Stomach smooth muscle (tissue), 2 donors: ENCODE data around the gene NHSL1.
A peak's percentile ranks its signal among the peaks of the same experiment; 100 is the strongest.

Experiments
- H3K27ac ChIP-seq: one replicate; pipeline ENCODE4 v1.7.0; 2013; ENCODE audit warnings: mild to moderate bottlenecking, low read length, inconsistent platforms
- H3K27me3 ChIP-seq, 2 donors: one replicate each; pipeline ENCODE4 v1.7.0; 2013; ENCODE audit warnings: low read length in 2 of 2; ENCODE audit not compliant: insufficient read depth in 2 of 2, control insufficient read depth in 1 of 2
- H3K36me3 ChIP-seq, 2 donors: one replicate each; pipeline ENCODE4 v1.7.0; 2013; ENCODE audit warnings: low read length in 2 of 2; ENCODE audit not compliant: control insufficient read depth in 2 of 2, insufficient read depth in 2 of 2
- H3K4me1 ChIP-seq: one replicate; pipeline ENCODE4 v1.7.0; 2013; ENCODE audit warnings: low read length; ENCODE audit not compliant: control insufficient read depth, insufficient read depth
- H3K4me3 ChIP-seq, 2 donors: one replicate each; pipeline ENCODE4 v1.7.0; 2013; ENCODE audit warnings: low read length in 2 of 2
- H3K9ac ChIP-seq, 2 donors: one replicate each; pipeline ENCODE4 v1.7.0; 2013; ENCODE audit warnings: low read length in 2 of 2, mild to moderate bottlenecking in 1 of 2
- H3K9me3 ChIP-seq, 2 donors: one replicate each; pipeline ENCODE4 v1.7.0; 2013; ENCODE audit warnings: low read length in 2 of 2; ENCODE audit not compliant: control insufficient read depth in 2 of 2
- donor health status: healthy.
- donor health status: Pancreatic carcinoma.

NHSL1 gene

DNA sequence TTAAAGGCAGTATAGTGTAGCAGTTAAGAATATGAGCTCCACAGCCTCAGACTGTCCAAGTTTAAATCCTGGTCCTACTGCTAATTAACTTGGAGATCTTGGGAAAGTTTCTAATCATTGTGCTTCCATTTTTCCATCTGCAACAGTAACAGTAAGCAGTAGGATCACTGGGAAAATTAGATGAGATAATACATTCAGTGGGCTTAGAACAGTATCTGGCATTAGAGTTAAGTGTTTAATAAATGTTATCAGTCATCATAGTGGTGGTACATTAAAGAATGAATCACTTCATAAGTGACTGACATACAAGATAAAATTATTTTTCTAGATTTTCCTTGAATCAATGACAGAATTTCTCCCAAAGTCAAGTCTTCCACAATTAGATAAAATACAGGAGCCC, 5.0 kb downstream of the NHSL1 start:
- Histone ChIP-seq H3K36me3 (no peaks in the 10 kb centered on the region), H3K9me3 (no peaks in the 10 kb centered on the region), H3K27me3 (no peaks in the 10 kb centered on the region), H3K27ac (no peak overlapping the region), H3K9ac (no peak overlapping the region), H3K4me1 (peaks cover 6% of the 10 kb centered on the region), H3K4me3 (no peak overlapping the region)

DNA sequence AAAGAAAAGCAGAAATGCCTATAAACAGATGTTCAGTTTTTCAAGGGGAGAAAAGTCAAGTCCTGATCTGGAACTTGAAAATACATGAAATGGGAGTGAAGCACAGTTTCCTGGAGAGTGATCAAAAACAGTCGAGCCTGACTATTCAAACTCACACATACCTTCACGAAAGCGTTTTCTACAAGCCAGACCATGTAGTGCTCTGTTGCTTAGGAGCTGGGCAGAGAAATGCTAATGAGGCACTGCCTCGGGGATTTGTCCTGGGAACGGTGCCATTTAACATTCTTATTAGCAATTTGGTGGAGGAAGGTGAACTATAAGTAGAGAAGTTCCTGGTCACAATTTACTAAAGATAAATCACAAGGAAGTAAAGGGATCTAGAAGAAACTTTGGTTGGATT, 5.9 kb downstream of the NHSL1 start:
- no peaks in the 10 kb centered on the region for H3K27me3 ChIP-seq
- H3K36me3 ChIP-seq: no peaks in the 10 kb centered on the region
- peak overlapping the region; percentile 3 to 30 for H3K4me3 ChIP-seq
- peaks cover 6% of the 10 kb centered on the region for H3K4me1 ChIP-seq
- H3K9ac ChIP-seq: peak overlapping the region in 1 of 2 donors; percentile 6
- H3K27ac ChIP-seq: peak overlapping the region; percentile 32
- H3K9me3 ChIP-seq: no peaks in the 10 kb centered on the region

DNA sequence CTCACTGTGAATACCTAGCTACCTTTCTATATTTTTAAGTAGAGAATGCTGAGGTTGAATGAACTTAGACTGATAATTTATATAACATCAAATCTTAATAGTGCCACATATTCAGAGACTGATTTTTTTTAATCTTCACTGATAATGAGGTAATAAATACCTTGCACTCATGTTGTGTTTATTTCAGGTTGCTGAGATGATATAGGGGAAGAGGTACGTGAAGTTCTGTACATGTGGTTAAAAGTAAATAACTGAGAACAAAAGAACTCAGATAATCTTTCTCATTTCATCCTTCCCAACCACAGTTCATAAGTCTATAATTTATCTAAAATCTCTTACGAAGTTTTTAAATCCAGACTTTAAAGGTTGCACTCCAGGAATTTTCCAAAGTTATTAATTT, 6.4 kb downstream of the NHSL1 start:
- no peaks in the 10 kb centered on the region for H3K27me3 ChIP-seq
- no peak overlapping the region for H3K4me3 ChIP-seq
- no peaks in the 10 kb centered on the region for H3K36me3 ChIP-seq
- H3K4me1 ChIP-seq: peaks cover 6% of the 10 kb centered on the region
- H3K27ac ChIP-seq: no peak overlapping the region
- no peaks in the 10 kb centered on the region for H3K9me3 ChIP-seq
- no peak overlapping the region for H3K9ac ChIP-seq

DNA sequence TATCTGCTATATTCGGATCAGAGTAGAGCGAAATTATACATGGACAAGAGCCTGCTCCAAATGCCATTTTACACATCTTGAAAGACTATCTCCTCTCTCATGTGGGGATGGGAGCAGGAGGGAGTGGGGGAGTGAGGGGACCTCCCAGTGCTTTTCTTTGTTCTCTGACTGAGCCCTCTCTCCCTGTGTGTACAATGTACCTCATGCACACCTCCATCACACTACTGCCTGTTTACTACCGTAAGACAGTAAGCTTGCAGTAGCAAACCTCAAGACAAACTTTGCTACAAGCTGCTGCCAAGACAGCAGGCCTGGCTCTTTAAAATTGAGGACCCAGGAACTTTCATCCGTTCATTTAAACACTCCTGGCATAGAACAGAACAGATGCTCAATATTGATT, 7.2 kb downstream of the NHSL1 start:
- no peaks in the 10 kb centered on the region for H3K27me3 ChIP-seq
- no peaks in the 10 kb centered on the region for H3K36me3 ChIP-seq
- no peak overlapping the region for H3K9ac ChIP-seq
- H3K9me3 ChIP-seq: no peaks in the 10 kb centered on the region
- peak overlapping the region; percentile 26 for H3K27ac ChIP-seq
- no peak overlapping the region for H3K4me3 ChIP-seq
- H3K4me1 ChIP-seq: peaks cover 6% of the 10 kb centered on the region

DNA sequence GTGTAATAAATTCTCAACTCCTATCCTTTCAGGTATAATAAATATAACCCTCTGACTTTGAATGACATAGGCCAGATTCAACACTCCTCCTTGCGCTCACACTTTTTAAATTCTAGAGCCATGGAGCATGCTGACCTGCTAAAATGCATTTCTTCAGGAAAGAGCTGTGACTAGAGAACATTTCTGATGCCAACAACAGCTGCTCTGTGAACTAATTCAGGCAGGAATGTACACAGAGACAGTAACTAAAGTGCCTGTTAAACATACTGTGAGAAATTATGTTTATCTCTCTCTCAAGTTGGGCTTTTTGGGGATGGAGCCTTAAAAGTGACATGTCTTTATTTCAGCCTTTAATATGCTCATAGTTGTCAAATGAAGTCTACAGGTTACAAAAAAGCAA, 8.3 kb downstream of the NHSL1 start:
- H3K4me1 ChIP-seq: peaks cover 12% of the 10 kb centered on the region
- H3K36me3 ChIP-seq: no peaks in the 10 kb centered on the region
- no peak overlapping the region for H3K9ac ChIP-seq
- no peak overlapping the region for H3K4me3 ChIP-seq
- H3K9me3 ChIP-seq: no peaks in the 10 kb centered on the region
- peak overlapping the region; percentile 56 for H3K27ac ChIP-seq
- H3K27me3 ChIP-seq: no peaks in the 10 kb centered on the region

DNA sequence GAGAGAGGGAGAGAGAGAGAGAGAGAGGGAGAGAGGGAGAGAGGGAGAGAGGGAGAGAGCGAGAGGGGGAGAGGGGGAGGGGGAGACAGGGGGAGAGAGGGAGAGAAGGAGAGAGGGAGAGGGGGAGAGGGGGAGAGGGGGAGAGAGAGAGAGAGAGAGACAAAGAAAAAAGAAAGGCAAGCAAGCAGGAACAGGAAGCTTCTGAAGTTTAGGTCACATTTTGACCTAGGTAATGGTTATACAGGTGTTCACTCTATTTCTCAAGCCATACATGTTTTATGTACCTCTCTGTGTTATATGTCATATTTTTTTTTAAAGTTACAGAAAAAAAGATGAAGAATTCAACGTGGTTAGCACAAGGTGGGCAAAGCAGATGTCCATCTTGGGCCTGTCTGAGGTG, 9.4 kb downstream of the NHSL1 start:
- Histone ChIP-seq H3K36me3 (no peaks in the 10 kb centered on the region), H3K27ac (peak overlapping the region; percentile 56), H3K27me3 (no peaks in the 10 kb centered on the region), H3K9ac (no peak overlapping the region), H3K9me3 (no peaks in the 10 kb centered on the region), H3K4me3 (no peak overlapping the region), H3K4me1 (peaks cover 12% of the 10 kb centered on the region)

DNA sequence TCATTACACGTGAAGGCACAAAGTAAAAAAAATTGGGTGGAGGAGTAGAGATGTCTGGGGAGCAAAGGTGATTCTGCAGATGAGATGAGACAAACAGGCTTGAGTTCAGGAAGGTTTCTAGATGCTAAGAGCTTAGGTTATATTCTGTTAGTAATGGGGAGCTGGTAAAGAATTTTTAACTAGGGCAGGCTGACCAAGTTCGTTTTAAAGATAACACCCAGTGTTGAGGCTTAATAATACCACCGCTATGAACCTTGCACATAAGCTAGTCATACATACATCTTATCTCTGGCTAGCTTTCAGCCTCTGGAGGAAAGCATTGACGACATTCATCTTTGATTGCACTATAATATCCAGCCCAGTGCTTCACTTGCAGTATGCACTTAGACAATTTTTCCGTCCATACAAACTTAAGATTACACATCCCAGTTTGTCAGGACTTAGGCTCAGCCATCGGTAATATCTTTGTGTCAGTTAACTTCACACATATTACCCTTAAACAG, 12.1 kb downstream of the NHSL1 start:
- no peak overlapping the region for H3K4me3 ChIP-seq

DNA sequence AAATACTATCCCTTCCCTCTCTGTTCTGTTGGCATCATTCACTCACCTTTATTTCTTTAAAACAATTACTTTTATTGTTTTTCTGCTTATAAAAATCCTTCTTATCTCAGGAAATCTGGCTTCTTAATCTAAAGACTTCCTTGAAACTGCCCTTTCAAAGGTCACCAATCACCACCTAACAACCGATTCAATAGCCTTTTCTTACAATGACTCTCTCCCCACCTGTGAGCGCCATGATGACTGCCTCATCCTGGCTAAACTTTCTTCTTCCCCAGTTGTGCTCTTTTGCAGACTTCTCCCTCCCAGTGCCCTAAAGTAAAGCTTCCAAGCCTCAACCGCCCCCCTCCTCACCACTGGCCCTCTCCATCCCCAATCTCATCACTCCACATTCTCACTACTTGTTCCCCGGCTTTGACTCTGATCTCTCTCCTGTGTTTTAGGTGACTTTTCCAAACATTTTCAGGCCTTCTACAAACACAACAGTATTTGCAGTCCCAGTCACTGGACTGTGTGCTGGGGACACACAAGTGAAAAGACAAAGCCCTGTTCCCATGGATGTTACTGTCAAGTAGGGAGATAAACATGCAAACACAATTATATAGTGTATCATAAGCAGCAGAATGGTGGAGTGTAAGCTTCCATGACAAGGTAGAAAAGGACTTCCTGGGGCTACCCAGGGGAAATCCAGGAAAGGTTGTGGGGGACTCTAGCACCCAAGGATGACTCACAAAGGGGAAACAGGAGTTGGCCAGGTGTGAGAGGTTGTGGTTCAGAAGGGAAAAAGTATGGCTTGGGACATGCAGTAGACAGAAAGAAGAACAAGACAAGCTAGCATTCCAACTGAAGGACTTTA, 12.8 kb downstream of the NHSL1 start:
- H3K4me3 ChIP-seq: no peak overlapping the region
- H3K9ac ChIP-seq: no peak overlapping the region
- H3K36me3 ChIP-seq: no peaks in the 10 kb centered on the region
- H3K4me1 ChIP-seq: peaks cover 12% of the 10 kb centered on the region
- H3K27me3 ChIP-seq: no peaks in the 10 kb centered on the region
- H3K27ac ChIP-seq: no peak overlapping the region
- H3K9me3 ChIP-seq: no peaks in the 10 kb centered on the region

More for the DNA sequence above, 12.1 kb downstream of the NHSL1 start:
- Histone ChIP-seq H3K27me3 (no peaks in the 10 kb centered on the region), H3K36me3 (no peaks in the 10 kb centered on the region), H3K9me3 (no peaks in the 10 kb centered on the region), H3K4me1 (peaks cover 13% of the 10 kb centered on the region), H3K27ac (no peak overlapping the region), H3K9ac (no peak overlapping the region)

DNA sequence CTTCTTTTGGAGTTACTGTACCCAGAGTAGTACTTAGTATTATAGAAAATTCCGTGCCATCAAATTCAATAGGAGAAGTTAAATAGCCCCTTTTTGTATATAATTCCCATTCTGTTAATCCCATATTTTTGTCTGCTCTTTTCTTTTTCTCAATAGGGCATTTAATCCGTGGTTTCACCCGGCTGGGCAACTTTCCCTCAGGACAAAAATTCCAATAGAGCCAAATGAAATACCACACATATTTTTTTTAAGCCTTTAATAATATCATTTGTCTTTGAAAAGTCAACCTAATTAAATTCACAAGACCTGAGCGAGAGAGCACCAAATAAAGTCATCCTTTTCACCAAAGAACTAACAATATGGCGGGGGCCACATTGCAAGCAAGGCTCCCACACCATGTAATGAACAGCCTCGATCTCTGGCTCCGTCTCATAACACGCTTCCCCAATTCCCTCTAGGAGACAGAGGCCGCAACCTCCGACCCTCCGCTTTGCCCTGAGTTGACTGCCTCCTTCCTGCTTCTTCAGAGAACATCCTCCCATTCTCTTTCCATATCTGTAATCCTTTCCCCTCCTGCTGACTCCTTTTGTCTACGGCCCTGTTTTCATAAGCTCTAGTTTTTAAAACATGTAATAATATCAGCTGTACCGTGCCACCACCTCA, 13.6 kb downstream of the NHSL1 start:
- Histone ChIP-seq H3K9ac (no peak overlapping the region), H3K4me1 (peaks cover 12% of the 10 kb centered on the region), H3K36me3 (no peaks in the 10 kb centered on the region), H3K27ac (no peak overlapping the region), H3K27me3 (no peaks in the 10 kb centered on the region), H3K9me3 (no peaks in the 10 kb centered on the region), H3K4me3 (peak overlapping the region in 1 of 2 donors; percentile 59)

DNA sequence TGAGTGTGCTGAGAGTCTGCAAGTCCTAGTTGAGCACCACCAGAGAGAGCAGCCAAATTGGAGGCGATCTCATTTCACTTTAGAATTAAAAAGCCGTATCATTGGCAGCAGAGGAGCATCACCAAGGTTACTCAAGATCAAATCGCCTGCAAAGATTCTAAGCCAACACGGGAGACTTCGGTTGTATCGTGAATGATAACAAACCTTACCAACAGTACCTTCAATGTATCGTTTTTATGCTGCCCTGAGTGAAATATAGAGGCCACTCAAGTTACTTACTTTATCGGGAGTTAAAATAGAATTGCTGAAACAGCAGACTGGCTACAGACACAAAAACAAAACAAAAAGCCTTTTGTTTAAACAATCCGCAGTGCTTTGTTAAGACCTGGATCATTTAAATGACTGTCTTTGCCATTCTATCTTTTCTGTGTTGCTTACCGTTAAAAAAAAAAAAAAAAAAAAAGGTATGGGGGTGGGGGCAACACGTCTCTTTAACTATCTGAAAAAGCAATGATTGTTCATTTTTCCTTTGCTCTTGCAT, 14.2 kb downstream of the NHSL1 start:
- H3K4me3 ChIP-seq: peak overlapping the region; percentile 50 to 59
- H3K27ac ChIP-seq: no peak overlapping the region
- peaks cover 10% of the 10 kb centered on the region for H3K4me1 ChIP-seq
- no peaks in the 10 kb centered on the region for H3K36me3 ChIP-seq
- peak overlapping the region in 1 of 2 donors; percentile 4 for H3K9ac ChIP-seq
- no peaks in the 10 kb centered on the region for H3K9me3 ChIP-seq
- no peaks in the 10 kb centered on the region for H3K27me3 ChIP-seq
